Hippocampal formation (tissue), 2 donors: ENCODE measurements around the gene GFER.
"Not testable (repeated sequence)": the region's sequence is repeated elsewhere in the genome, so short reads cannot be mapped to it uniquely, and the experiment has no call there.

Source experiments
- DNase-seq, 2 donors: peaks; one replicate each; lab custom pipeline; 2025; lab: John Stamatoyannopoulos, UW

Gene GFER

DNA sequence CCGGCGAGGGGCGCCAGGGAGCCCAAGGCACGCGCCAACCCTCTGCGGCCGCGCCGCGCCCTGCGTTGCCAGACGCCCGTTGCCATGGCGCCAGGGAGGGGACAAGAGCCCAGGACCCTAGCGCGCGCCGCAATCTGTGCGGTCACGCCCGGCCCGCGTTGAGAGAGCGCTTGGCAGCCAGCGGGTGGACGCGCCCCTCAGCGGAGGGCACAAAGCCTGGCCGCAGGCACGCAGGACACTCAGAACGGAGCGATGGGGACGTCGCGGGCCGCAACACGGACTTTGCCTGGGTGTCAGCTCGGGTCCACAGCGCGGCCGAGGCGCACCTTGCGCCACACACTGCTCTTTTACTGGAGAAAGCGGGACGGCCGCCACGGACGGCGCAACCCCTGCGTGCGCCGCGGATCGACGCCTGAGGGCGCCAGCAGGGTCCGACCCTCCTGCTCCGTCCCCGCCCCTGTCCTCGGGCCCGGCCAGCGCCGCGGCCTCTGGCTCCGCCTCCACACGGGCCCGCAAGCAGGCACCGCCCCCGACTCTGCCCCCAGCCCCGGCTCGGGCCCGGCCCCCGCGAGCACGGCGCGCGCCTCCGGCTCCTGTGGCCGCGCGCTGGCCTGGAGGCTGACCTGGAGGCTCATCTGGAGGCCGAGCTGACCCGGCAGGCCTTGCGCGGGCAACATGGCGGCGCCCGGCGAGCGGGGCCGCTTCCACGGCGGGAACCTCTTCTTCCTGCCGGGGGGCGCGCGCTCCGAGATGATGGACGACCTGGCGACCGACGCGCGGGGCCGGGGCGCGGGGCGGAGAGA lies at the start of gene GFER:
GFER (plus strand) TSS at position 650 of the 803 bp plus-strand sequence; CDS start at position 676, 26 bp downstream.
- peak; percentile 82 to 89 for DNase-seq

DNA sequence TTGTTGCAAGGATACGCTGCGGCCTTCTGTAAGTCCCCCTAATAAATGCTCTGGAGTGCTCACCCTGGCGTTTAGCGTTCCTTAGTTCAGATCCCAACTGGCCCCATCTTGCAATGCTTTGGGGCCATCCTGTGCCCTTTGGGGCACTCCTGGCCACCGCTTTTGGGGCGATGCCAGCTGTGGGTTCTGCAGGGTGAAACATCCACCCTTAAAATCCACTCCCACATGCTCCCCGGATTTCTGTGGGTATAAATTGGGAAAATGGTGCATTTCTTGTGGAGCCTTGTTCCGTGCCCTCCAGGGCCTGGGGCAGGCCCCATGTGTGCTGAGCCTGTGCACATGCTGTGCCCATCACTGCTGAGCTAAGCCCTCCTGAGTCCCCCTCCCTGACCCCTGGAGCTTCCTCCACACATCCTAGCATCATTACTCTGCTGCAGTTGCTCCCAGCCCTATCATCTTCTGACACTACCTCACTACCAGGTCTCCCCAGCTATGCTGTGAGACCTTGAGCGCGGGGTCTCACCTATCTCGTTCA lies 47.0 kb upstream of the GFER start:
- DNase-seq, result no peak

DNA sequence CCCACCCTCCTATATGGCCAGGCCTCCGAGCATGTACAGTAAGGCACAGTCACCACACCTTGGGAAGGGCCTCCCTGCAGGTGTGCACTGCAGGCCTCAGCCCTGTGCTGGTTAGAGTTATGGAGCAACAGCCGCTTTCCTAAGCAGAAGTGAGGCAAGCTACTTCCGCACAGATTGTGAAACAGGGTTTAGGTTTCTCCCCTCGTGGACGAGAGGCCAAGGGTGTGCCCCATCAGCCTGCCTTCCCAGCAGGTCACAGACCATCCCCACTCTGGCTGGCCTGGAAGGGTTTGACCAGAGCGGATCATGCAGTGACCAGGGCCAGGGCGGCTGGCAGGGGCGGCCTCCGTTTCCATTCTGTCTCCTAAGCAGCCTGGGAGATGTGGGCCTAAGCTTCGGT lies 45.7 kb upstream of the GFER start:
- DNase-seq, result no peak

DNA sequence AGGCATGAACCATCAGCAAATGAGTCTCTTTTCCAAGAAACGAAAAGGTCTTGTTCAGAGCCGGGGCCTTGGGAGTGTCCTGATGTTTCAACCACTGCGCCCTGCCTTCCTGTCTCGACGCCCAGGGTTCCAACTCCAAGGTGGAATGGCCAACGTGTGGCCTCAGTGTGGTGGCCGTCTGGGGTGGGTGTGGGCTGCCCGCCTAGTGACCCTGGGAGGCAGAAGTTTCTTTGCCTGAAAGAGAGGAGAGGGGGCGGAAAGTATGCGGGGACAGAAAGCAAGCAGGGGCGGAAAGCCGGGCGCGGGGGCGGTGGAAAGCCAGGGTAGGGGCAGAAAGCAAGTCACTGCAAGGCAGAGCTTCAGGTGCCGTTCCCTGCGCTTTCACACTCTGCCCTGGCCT lies 45.1 kb upstream of the GFER start:
- DNase-seq, result no peak

- not testable (repeated sequence) for DNase-seq
Measured at GRCh38 chr16:1939833-1940232, 44.2 kb upstream of the GFER start.

DNA sequence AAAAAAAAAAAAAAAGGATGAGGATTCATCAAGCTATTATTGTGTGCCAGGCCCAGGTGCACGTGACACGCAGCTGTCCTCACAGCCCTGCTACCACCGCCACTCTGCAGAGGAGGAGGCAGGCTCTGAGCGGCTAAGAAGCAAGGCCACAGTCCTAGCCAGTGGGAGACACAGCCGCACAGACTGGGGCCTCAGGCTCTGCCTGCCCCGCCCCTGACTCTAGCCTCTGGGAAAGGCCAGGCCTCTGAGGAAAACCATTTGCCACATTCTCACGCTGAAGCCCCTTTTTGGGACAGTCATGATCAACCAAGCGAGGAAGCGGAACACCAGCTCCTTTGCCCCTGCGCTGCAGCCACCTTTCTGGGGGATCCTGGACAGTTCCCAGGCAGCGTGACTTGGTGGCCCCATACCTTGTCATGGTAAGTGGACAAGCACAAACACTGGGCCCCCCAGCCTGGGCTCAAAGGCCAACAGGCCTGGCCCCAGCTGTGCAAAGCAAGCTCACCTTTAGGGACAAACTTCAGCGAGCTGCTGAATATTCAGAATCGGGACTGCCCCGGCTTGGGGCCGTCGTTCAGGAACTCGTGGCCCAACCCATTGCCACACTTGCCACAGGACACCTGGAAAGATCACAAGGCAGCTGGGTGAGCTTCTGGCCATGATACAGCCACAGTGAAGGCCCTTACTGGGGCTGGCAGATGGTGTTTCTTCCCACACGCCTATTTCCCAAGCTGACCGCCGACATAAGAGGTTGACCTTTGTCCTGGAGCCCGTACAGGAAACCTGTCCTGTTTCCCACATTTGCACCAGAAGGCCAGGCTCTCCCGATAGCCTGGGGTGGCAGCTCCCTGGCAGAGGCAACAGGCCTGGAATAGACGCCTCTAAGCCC lies 43.5 kb upstream of the GFER start:
- no peak for DNase-seq

DNA sequence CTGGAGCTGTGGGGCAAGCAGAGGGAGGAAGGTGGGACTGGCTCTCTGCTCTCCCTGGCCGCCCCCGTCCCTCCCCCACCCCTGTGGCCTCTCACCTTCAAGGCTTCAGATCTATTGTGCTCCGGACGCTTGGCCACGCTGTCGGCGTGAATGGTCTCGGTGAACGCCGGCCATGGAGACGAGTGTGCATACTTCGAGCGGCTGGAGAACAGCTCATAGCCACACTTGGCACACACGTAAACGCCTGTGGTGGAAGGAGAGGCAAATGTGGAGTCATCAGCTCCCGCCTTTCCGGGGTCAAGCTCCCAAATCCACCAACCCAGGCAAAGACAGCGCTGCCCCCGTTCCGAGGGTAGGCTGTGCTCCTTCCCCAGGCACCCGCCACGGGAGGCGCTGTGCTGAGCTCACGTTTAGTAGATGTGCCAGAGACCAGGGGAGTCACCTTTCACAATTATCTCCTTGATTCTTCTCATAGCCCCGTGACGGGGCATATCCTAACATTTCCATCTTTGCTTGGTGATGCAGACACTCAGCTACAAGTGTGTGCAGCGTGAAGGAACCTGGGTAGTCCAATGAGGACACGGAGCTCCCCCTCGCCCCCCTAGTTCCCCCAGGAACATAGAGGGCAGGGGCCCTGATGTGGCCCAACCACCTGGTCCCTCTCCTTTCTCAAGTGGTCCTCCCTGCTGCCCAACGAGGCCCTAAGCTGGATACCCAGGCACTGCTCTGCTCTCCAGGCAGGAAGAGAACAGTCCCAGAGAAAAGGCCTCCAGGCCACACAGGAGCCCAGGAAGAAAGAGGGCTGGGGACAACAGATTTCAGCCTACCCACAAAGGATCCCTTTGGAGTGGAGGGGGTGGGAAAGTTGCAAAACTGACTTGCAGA lies 42.6 kb upstream of the GFER start:
- no peak for DNase-seq

DNA sequence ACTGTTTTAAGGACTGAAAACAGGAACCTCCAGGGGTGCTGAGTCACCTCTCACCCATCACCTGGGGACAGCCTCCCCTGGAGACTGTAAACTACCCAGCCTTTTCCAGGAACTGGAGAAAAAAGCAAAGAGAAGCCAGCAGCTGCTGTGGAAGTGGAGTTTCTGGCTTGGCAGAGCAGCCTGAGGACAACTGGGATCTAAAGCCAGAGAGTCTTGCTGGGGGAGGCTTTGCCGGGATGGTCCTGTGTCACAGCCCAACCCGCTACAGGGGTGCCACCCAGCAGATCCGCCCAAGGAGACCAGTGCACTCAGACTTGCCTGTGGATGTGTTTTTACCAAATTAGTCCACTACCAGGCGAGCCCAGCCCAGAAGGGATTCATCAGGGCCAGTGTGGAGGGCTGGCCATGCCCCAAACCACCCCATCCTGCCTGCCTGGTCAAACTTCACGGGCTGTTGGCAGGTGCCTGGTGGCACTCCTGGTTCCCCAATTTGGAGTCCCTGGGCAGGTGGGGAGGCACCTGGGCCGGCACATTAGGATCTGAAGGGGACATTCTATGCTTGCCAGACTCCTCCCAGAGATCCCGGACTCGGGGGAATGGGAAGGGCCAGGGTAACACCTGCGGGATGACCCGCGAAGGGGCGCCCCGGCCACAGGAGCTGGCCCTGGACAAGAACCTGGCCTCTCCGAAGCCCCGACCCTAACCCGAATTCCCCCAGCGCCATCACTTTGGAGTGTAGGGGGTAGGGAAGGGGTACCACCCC lies 41.8 kb upstream of the GFER start:
- no peak for DNase-seq

DNA sequence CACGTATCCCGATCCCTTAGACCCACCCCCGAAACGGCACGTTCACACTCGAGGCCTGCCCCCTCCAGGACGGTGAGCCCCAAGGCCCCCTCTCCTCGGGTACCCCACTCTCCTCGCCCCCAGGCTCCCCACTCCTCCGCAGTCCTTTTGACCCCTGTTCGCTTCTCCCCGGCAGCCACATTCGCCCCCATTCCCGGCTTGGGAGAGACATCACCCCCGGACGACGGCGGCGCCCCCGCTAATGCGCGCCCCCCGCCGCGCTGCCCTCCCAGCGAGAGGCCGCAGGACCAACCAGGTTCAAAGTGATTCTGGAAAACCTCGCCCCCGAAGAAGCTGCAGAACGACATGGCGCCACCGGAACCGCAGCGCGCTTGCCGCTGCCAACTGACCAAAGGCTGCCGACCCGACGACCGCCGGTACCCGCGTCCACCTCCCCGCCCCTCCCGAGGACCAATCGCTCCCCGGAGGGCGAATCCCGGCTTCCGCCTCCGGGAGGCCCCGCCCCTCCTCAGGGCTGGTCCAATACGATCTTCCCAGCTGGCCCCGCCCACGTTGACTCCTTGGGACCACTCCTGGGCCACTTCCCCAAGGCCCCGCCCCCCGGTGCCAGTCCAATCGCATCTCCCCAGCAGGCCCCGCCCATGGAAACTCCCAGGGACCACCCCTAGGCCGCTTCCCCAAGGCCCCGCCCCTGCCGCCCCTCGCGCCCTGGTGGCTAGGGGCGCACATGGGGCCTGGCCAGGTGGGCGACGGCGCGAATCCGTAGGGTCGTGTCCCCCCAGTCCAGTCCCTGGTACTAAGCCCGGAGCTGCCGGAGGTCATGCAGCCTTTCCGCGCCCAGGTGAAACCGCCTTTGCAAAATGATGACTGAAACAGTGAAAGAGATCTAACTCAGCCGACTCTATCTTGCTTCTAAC lies 40.9 kb upstream of the GFER start, which contains the start of gene MSRB1:
MSRB1 (minus strand) TSS at position 390 of the 917 bp plus-strand sequence; CDS start at position 347, 43 bp downstream.
- peak; percentile 98 for DNase-seq

DNA sequence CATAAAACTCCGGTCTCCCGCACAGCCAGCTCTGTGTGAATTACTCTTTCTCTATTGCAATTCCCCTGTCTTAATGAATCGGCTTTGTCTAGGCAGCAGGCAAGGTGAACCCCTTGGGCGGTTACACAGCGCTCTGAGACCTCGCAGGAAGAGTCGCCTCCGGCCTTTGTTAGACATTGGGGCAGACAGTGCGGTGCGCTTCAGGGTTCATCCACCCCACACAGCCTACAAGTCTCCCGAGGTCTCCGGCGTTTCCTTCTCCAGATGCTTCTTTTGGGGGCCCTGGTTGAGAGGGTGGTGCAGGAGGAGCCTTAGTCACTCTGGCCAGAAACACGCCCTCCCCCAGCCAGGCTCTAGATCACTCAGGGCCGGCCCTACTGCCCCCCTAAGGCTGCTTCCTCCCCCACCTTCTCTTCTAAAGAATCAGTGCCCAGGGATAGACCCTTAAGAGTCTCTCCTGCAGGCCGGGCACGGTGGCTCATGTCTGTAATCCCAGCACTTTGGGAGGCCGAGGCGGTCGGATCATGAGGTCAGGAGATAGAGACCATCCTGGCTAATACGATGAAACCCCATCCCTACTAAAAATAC lies 39.3 kb upstream of the GFER start:
- no peak for DNase-seq

- DNase-seq, result no peak
Measured at GRCh38 chr16:1945559-1946391, 38.2 kb upstream of the GFER start.

- no peak for DNase-seq
Measured at GRCh38 chr16:1946495-1947368, 37.3 kb upstream of the GFER start.

DNA sequence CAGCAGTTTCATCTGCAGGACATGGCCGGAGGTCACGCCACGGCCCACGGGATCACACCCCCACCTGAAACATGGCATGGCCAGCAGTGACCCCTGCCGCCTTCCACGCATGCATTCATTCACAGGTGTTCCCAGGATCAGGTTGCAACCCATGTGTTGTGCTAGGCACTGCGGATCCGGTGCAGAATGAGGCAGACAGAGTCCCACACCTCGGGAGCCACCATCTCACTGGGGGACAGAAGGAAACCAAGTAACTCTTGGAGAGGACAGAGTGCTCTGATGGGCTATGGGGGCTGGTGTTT lies 36.7 kb upstream of the GFER start:
- DNase-seq, result no peak

DNA sequence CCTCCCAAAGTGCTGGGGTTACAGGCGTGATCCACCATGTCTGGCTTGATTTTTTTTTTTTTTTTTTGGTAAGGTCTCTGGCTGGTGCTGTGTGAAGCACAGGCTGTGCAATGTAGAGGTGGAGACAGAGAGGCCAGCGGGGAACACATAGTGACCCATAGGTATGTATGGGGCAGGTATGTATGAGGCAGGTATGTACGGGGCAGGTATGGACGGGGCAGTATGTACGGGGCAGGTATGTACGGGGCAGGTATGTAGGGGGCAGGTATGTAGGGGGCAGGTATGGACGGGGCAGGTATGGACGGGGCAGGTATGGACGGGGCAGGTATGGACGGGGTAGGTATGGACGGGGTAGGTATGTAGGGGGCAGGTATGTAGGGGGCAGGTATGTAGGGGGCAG lies 34.5 kb upstream of the GFER start:
- DNase-seq, result no peak

DNA sequence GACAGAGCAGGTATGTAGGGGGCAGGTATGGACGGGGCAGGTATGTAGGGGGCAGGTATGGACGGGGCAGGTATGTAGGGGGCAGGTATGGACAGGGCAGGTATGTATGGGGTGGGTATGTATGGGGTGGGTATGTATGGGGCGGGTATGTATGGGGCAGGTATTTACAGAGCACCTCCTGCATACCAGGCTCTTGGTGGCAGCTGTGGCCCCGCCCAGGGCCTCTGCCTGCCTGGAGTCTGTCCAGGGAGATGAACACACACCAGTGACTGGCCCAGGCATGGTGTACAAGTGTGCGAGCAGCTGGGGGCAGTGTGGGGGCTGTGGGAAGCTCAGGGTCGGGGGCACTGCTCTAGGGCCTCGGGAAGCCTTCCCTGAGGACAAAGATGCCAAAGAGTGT lies 33.9 kb upstream of the GFER start:
- DNase-seq, result no peak

DNA sequence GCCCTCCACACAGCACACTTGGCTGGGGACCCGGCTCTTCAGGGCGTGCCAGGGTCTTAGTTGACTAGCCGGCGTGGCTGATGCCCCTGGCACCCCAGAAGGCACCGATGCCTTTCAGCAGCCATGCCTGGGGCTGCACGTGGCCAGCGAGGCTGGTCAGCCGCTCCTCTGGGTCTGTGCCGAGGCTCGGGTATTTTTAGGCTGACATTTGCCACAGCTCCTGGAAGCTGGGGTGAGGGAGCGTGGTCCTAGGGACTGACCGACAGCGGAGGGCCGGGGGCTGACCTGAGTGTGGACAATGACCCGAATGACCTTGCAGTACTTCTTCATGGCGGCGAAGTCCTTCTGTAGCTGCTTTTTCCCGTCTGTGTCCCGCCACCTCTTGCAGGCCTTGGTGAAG lies 33.4 kb upstream of the GFER start:
- no peak for DNase-seq

DNA sequence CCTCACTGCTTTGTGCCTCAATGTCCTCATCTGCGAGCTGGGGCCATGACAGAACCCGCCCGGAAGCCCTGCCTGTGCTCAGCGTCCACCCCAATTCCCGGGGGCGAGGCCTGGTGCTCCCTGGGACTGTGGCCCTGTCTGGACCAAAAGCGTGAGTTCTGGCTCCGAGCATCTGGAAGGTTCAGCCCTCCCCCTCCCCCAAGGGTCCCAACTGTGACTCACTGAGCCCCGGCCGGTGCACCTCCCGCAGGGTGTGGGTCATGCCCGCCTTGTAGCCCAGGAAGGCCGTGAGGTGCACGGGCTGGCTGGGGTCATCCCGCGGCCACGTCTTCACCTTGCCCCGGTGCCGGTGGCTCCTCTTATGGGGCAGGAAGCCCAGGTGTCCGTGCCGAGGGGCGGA lies 30.3 kb upstream of the GFER start:
- DNase-seq, result no peak
